ENCODE data around the gene NR5A1.

NR5A1 gene

DNA sequence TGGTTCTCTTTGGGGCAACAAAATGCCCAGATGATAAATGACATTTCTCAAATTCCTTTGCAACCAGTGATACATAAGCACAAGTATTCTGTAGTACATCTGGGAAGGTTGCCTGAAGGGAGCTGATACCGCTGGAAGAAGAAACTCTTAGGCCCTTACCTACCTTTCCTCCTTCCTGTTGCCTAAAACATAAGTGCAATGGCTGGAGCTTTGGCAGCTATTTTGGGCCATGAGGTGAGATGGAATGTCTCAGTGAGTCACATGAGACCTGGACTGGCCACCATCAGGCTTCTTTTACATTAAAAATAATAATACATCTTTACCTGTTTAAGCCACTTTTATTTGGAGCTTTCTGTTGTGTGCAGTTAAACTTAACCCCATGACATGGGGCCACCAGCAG, 68.1 kb downstream of the NR5A1 start:
- DNase-seq: no peak

DNA sequence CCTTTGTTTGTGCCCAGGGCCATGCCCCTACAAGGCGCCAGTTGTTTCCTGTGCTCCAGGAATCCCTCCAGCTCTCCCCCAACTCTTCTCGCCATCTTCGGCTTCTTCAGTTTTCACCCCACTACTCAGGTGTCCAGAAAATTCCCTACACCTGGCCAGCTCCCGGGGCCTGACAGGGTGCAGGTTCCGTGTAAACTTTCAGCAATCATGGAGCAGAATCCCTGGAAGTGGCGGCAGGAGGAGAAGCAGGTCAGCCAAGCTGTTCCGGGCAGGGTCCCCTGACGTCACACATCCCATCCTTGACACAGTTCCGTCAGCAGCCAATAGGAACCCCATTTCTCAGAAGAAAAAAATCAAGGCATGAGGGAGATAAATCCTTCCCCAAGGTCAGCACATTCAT, 69.1 kb downstream of the NR5A1 start:
- no peak for DNase-seq

DNA sequence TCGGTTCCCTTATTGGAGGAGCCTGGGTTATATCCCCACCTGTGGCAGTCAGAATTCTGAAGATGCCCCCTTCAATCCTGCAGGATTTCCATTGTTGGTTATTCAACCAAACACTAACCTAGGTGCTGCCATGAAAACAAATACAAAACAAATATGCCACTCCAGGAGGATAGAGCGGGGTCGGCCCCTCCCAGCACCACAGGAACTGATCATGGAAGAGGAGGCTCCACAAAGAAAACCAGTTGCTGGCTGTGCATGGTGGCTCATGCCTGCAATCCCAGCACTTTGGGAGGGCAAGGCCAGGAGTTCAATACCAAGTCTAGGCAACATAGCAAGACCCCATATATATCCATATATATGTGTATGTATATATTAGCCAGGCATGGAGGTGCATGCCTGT, 70.1 kb downstream of the NR5A1 start:
- DNase-seq: no peak

DNA sequence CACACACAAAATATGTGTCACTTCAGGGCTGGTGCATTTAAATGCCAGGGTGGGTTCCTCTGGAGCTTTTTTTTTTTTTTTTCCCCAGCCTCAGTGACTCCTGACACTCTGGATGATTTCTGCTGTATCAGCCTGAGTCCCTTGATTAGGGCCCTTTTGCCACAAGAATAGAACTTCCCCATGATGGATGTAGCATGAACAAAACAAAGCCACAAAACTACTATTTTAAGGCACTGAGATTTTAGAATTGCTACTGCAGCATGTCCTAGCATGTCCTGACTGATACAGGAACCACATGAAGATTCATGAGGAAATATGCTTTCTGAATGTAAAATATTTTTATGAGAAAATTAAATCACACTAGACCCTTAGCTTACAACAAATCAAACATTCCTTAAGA, 70.9 kb downstream of the NR5A1 start:
- no peak for DNase-seq
